Neuronal stem cell (in vitro differentiated cells): Measurements from ENCODE around the gene ONECUT1.
"Not testable (repeated sequence)": the region's sequence is repeated elsewhere in the genome, so short reads cannot be mapped to it uniquely, and the experiment has no call there.

Source experiments
- DNase-seq: peaks from one replicate; pipeline ENCODE4 v3.0.0-alpha.2; 2013; ENCODE audit warnings: low spot score
- H2AFZ ChIP-seq: one replicate; pipeline ENCODE4 v1.6.1; 2013; ENCODE audit warnings: mild to moderate bottlenecking, low read length, inconsistent platforms
- H2AK5ac ChIP-seq: 2 replicates; pipeline ENCODE4 v1.6.1; 2013; ENCODE audit warnings: low read depth, mild to moderate bottlenecking, inconsistent platforms, low read length, moderate library complexity, mixed read lengths
- H2BK120ac ChIP-seq: 2 replicates; pipeline ENCODE4 v1.6.1; 2013; ENCODE audit warnings: low read depth, mild to moderate bottlenecking, inconsistent platforms, low read length, moderate library complexity, mixed read lengths
- H2BK12ac ChIP-seq: one replicate; pipeline ENCODE4 v1.6.1; 2013; ENCODE audit warnings: low read length, inconsistent platforms
- H2BK15ac ChIP-seq: 2 replicates; pipeline ENCODE4 v1.6.1; 2013; ENCODE audit warnings: mild to moderate bottlenecking, low read length, inconsistent platforms, mixed read lengths
- H2BK5ac ChIP-seq: one replicate; pipeline ENCODE4 v1.6.1; 2013; ENCODE audit warnings: inconsistent platforms, mild to moderate bottlenecking, low read length, moderate library complexity
- H3K14ac ChIP-seq: one replicate; pipeline ENCODE4 v1.6.1; 2013; ENCODE audit warnings: low read length, inconsistent platforms
- H3K18ac ChIP-seq: 2 replicates; pipeline ENCODE4 v1.6.1; 2013; ENCODE audit warnings: low read length, inconsistent platforms
- H3K23ac ChIP-seq: 2 replicates; pipeline ENCODE4 v1.6.1; 2013; ENCODE audit warnings: low read depth, mild to moderate bottlenecking, mixed read lengths, low read length, inconsistent platforms; ENCODE audit not compliant: poor library complexity
- H3K27ac ChIP-seq: replicated peaks from 3 replicates; pipeline ENCODE4 v1.5.1; 2013; ENCODE audit warnings: low read length, inconsistent platforms
- H3K27me3 ChIP-seq, 3 experiments: 2 replicates each; pipeline ENCODE4 v1.6.1; 2013; ENCODE audit warnings: low read length in 3 of 3, mild to moderate bottlenecking in 2 of 3, inconsistent platforms in 1 of 3, low read depth in 1 of 3, mixed read lengths in 1 of 3, moderate library complexity in 1 of 3; ENCODE audit not compliant: control insufficient read depth in 3 of 3, insufficient read depth in 3 of 3
- H3K36me3 ChIP-seq, 2 donors: replicated peaks in 1 of 2; 2 replicates each; pipeline ENCODE4 v1.6.1; 2013; ENCODE audit warnings: low read length in 2 of 2; ENCODE audit not compliant: control insufficient read depth in 2 of 2, insufficient read depth in 2 of 2
- H3K4ac ChIP-seq: 2 replicates; pipeline ENCODE4 v1.6.1; 2013; ENCODE audit warnings: inconsistent platforms, mild to moderate bottlenecking, low read length, moderate library complexity
- H3K4me1 ChIP-seq, 2 donors: 1 replicate in 1 of 2; 2 replicates in 1 of 2; pipeline ENCODE4 v1.6.1; 2013; ENCODE audit warnings: low read length in 2 of 2, low read depth in 1 of 2; ENCODE audit not compliant: control insufficient read depth in 2 of 2, insufficient read depth in 1 of 2
- H3K4me2 ChIP-seq: one replicate; pipeline ENCODE4 v1.6.1; 2013; ENCODE audit warnings: mild to moderate bottlenecking, low read length, inconsistent platforms; ENCODE audit not compliant: insufficient read depth, poor library complexity, severe bottlenecking
- H3K4me3 ChIP-seq, 2 donors: 2 replicates each; pipeline ENCODE4 v1.5.1; 2013; ENCODE audit warnings: low read length in 2 of 2, mild to moderate bottlenecking in 2 of 2, inconsistent platforms in 1 of 2, moderate library complexity in 1 of 2
- H3K79me1 ChIP-seq: one replicate; pipeline ENCODE4 v1.6.1; 2013; ENCODE audit warnings: low read depth, mild to moderate bottlenecking, inconsistent platforms, low read length, moderate library complexity
- H3K9ac ChIP-seq: one replicate; pipeline ENCODE4 v1.6.1; 2013; ENCODE audit warnings: mild to moderate bottlenecking, low read depth, low read length, inconsistent platforms; ENCODE audit not compliant: poor library complexity
- H3K9me3 ChIP-seq, 2 donors: replicated peaks in 1 of 2; 2 replicates each; pipeline versions ENCODE3 to v1.6.1; 2013; ENCODE audit warnings: low read length in 2 of 2, mild to moderate bottlenecking in 2 of 2, inconsistent platforms in 1 of 2, low read depth in 1 of 2, mixed read lengths in 1 of 2, moderate library complexity in 1 of 2; ENCODE audit not compliant: control insufficient read depth in 2 of 2, insufficient read depth in 1 of 2
- H4K8ac ChIP-seq: one replicate; pipeline ENCODE4 v1.6.1; 2013; ENCODE audit warnings: low read depth, mild to moderate bottlenecking, inconsistent platforms, low read length, moderate library complexity
- H4K91ac ChIP-seq: one replicate; pipeline ENCODE4 v1.6.1; 2013; ENCODE audit warnings: low read length, low read depth, mild to moderate bottlenecking, inconsistent platforms; ENCODE audit not compliant: poor library complexity
- WGBS, 2 donors: extraction: QIAGEN DNeasy Blood & Tissue Kit; methylation state at CpG; one replicate each; pipeline ENCODE4 v1.1.7; 2013; ENCODE audit warnings: missing lambda C conversion rate in 2 of 2, mixed read lengths in 1 of 2; ENCODE audit not compliant: insufficient read length in 2 of 2, insufficient replicate concordance in 1 of 2; ENCODE audit errors: extremely low coverage in 2 of 2; 5-methylcytosine and 5-hydroxymethylcytosine counted together

Gene ONECUT1

DNA sequence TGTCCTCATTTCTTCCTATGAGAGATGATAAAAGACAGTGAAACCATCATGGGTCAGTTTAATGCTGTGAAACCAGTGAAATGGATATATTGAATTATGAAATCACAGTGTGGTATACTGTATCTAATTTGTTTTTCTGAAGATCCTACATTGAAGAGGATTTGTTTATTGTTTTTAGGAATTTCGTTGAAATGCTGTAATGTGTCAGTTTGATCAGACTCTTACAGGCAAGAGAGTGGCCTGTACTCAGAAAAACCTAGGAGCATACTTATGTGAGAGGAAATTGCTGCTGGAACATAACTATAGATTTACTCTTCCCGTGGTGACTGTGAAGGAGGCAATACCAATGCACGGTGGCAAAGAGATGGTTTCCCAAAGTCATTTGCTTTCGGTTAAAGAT is 29.1 kb upstream of the ONECUT1 start:
- no peaks in the 10 kb centered on the region for H3K27me3 ChIP-seq
- H2AFZ ChIP-seq = no peak overlapping the region
- no peak overlapping the region for H2BK15ac ChIP-seq
- H3K23ac ChIP-seq = no peak overlapping the region
- H3K9me3 ChIP-seq = no peaks in the 10 kb centered on the region
- H3K4me2 ChIP-seq = no peak overlapping the region
- no peak overlapping the region for H2AK5ac ChIP-seq
- H4K91ac ChIP-seq = no peak overlapping the region
- no peak overlapping the region for H3K9ac ChIP-seq
- no peak overlapping the region for H3K27ac ChIP-seq
- DNase-seq = no peak
- no peak overlapping the region for H2BK120ac ChIP-seq
- no peak overlapping the region for H3K18ac ChIP-seq
- H2BK12ac ChIP-seq = no peak overlapping the region
- H3K4ac ChIP-seq = no peak overlapping the region
- H3K4me3 ChIP-seq = no peak overlapping the region
- no peaks in the 10 kb centered on the region for H3K79me1 ChIP-seq
- H3K14ac ChIP-seq = no peak overlapping the region
- H4K8ac ChIP-seq = no peak overlapping the region
- no CpG with 5 or more reads among the region's 4 CpGs for WGBS, 2 donors
- H3K4me1 ChIP-seq = no peaks in the 10 kb centered on the region
- H3K36me3 ChIP-seq = no peaks in the 10 kb centered on the region
- no peak overlapping the region for H2BK5ac ChIP-seq

DNA sequence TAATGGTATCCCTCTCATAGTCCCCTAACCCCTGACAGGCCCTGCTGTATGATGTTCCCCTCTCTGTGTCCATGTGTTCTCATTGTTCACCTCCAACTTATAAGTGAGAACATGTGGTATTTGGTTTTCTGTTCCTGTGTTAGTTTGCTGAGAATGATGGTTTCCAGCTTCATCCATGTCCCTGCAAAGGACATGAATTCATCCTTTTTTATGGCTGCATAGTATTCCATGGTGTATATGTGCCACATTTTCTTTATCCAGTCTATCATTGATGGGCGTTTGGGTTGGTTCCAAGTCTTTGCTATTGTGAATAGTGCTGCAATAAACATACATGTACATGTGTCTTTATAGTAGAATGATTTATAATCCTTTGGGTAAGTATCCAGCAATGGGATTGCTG is 25.8 kb upstream of the ONECUT1 start:
- no CpG with 5 or more reads among the region's 1 CpG for WGBS, 2 donors
- not testable (repeated sequence) for H3K79me1 ChIP-seq, H2BK12ac ChIP-seq, H2BK5ac ChIP-seq, H3K9me3 ChIP-seq, H3K4me2 ChIP-seq, H3K4me1 ChIP-seq, H3K4ac ChIP-seq, H2BK120ac ChIP-seq, H3K27ac ChIP-seq, H3K14ac ChIP-seq, H4K91ac ChIP-seq, H3K4me3 ChIP-seq, H3K9ac ChIP-seq, H3K36me3 ChIP-seq, H3K23ac ChIP-seq, H2BK15ac ChIP-seq, H2AK5ac ChIP-seq, DNase-seq, H3K18ac ChIP-seq, H4K8ac ChIP-seq, H2AFZ ChIP-seq
- peaks cover 0 to 13% (median 0%) of the 10 kb centered on the region in 3 experiments for H3K27me3 ChIP-seq

DNA sequence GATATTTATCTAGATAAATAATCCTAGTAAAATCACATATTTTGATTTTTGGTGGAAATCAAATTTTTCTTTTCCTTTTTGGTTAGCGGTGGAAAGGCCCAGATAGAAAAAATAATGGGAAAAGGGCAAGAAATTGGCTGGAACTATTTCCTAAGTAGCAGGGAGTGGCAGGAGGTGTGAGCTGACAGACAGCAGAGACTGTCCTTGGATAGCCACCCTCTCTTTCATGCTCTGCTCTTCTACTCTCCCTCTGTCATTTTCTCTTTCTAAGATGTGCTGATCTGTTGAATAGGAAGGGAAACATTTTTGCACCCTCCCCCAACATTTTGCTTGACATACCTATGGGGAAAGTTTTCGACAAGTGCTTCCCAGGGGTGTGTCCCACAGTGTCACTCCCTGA is 18.9 kb upstream of the ONECUT1 start:
- Histone ChIP-seq H2BK120ac (no peak overlapping the region), H3K9me3 (no peaks in the 10 kb centered on the region), H2AK5ac (no peak overlapping the region), H3K4me3 (no peak overlapping the region), H3K4ac (no peak overlapping the region), H2BK12ac (no peak overlapping the region), H4K91ac (no peak overlapping the region), H3K4me2 (no peak overlapping the region), H3K4me1 (peaks cover 3 to 4% of the 10 kb centered on the region in 2 donors), H2BK15ac (no peak overlapping the region), H3K14ac (no peak overlapping the region), H3K23ac (no peak overlapping the region), H3K36me3 (no peaks in the 10 kb centered on the region), H3K79me1 (no peaks in the 10 kb centered on the region), H3K27me3 (peaks cover 3 to 79% (median 34%) of the 10 kb centered on the region in 3 experiments), H2AFZ (no peak overlapping the region), H2BK5ac (no peak overlapping the region), H3K27ac (no peak overlapping the region), H3K18ac (no peak overlapping the region), H4K8ac (no peak overlapping the region), H3K9ac (no peak overlapping the region)
- WGBS, 2 donors = no CpG with 5 or more reads among the region's 2 CpGs
- no peak for DNase-seq

- H3K9ac ChIP-seq = no peak overlapping the region
- no peak overlapping the region for H2BK12ac ChIP-seq
- DNase-seq = no peak
- H3K27ac ChIP-seq = no peak overlapping the region
- no peak overlapping the region for H3K14ac ChIP-seq
- no peaks in the 10 kb centered on the region for H3K9me3 ChIP-seq
- H3K4me2 ChIP-seq = no peak overlapping the region
- peaks cover 3 to 4% of the 10 kb centered on the region in 2 donors for H3K4me1 ChIP-seq
- H3K79me1 ChIP-seq = no peaks in the 10 kb centered on the region
- peaks cover 3 to 85% (median 39%) of the 10 kb centered on the region in 3 experiments for H3K27me3 ChIP-seq
- H4K91ac ChIP-seq = no peak overlapping the region
- no peak overlapping the region for H2AFZ ChIP-seq
- H2BK15ac ChIP-seq = no peak overlapping the region
- H2AK5ac ChIP-seq = no peak overlapping the region
- H3K36me3 ChIP-seq = no peaks in the 10 kb centered on the region
- H4K8ac ChIP-seq = no peak overlapping the region
- H3K4me3 ChIP-seq = no peak overlapping the region
- H3K18ac ChIP-seq = no peak overlapping the region
- H2BK5ac ChIP-seq = no peak overlapping the region
- H2BK120ac ChIP-seq = no peak overlapping the region
- no CpG with 5 or more reads among the region's 1 CpG for WGBS, 2 donors
- no peak overlapping the region for H3K4ac ChIP-seq
- no peak overlapping the region for H3K23ac ChIP-seq
Measured at GRCh38 chr15:52808441-52808840, 18.3 kb upstream of the ONECUT1 start.
